Measurements from ENCODE around the gene PIGN.

PIGN gene

DNA sequence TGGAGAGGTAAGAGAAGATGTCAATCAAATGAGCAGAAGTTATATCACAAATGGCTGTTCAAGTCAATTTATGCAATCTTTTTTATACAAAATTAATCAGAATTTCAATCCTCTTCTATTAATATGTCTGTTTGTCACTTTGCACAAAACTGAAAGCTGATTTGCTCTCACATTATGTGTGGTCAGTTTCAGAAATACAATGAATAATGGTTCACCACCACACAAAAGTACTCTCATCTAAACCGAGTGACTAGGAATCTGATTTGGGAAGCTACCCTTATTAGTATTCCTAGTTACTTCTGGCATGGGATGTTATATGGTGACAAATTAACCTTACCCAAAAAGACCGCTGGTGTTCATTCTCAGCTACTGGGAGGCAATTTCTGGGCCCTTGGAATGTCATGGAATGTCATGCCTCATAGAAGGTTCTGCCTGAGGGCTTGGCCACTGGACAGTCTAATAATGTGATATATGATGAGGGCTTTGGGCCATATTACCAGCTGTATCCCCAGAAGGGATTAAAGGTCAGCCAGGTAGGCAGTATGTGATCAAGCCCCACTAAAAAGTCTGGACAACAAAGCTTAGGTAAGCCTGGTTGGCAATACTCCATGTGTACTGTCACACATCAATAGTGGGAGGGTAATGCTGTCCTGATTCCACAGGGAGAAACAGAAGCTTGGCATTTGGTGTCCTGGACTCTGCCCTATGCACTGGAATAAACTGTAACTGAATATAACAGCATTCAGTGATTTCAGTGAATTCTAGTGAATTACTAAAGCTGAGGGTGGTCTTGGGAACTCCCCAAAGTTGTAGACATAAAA lies 113.2 kb downstream of the PIGN start:
- TF ChIP-seq, protein P1, sequence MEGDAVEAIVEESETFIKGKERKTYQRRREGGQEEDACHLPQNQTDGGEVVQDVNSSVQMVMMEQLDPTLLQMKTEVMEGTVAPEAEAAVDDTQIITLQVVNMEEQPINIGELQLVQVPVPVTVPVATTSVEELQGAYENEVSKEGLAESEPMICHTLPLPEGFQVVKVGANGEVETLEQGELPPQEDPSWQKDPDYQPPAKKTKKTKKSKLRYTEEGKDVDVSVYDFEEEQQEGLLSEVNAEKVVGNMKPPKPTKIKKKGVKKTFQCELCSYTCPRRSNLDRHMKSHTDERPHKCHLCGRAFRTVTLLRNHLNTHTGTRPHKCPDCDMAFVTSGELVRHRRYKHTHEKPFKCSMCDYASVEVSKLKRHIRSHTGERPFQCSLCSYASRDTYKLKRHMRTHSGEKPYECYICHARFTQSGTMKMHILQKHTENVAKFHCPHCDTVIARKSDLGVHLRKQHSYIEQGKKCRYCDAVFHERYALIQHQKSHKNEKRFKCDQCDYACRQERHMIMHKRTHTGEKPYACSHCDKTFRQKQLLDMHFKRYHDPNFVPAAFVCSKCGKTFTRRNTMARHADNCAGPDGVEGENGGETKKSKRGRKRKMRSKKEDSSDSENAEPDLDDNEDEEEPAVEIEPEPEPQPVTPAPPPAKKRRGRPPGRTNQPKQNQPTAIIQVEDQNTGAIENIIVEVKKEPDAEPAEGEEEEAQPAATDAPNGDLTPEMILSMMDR (IDR thresholded peaks at IDR 0.05; ENCODE audit: low read depth, low read length), result no peak
- TF ChIP-seq EZH2phosphoT487 (IDR thresholded peaks at IDR 0.05; ENCODE audit: low read depth), result no peak
- H4K20me1 ChIP-seq (ENCODE audit: insufficient read depth, low read length), result no peaks in the 10 kb centered on the region
- H3K27ac ChIP-seq (ENCODE audit: low read length), result no peak overlapping the region
- H3K79me2 ChIP-seq (ENCODE audit: low read length), result no peaks in the 10 kb centered on the region
- no peaks in the 10 kb centered on the region for H3K36me3 ChIP-seq (replicated peaks; ENCODE audit: low read depth, low read length)
- H3K4me3 ChIP-seq (ENCODE audit: low read length), result no peak overlapping the region
- H2AFZ ChIP-seq (ENCODE audit: low read depth, low read length), result no peak overlapping the region
- no peaks in the 10 kb centered on the region for H3K27me3 ChIP-seq (ENCODE audit: low read depth, low read length)
- no peak overlapping the region for H3K4me2 ChIP-seq (ENCODE audit: low read length)
- peaks cover 7% of the 10 kb centered on the region for H3K4me1 ChIP-seq (ENCODE audit: low read length)
- H3K9ac ChIP-seq (ENCODE audit: low read length), result no peak overlapping the region
- H3K9me3 ChIP-seq (ENCODE audit: insufficient read depth, low read length), result no peaks in the 10 kb centered on the region

GRCh38 chr18:62072370-62072769 lies 114.5 kb downstream of the PIGN start:
- Histone ChIP-seq H3K27ac (ENCODE audit: low read length) (no peak overlapping the region), H3K4me1 (ENCODE audit: low read length) (peaks cover 7% of the 10 kb centered on the region), H3K4me3 (ENCODE audit: low read length) (no peak overlapping the region), H3K9me3 (ENCODE audit: insufficient read depth, low read length) (no peaks in the 10 kb centered on the region), H3K36me3 (replicated peaks; ENCODE audit: low read depth, low read length) (no peaks in the 10 kb centered on the region), H3K27me3 (ENCODE audit: low read depth, low read length) (no peaks in the 10 kb centered on the region), H3K79me2 (ENCODE audit: low read length) (no peaks in the 10 kb centered on the region), H4K20me1 (ENCODE audit: insufficient read depth, low read length) (no peaks in the 10 kb centered on the region), H3K4me2 (ENCODE audit: low read length) (no peak overlapping the region), H3K9ac (ENCODE audit: low read length) (no peak overlapping the region), H2AFZ (ENCODE audit: low read depth, low read length) (no peak overlapping the region)
- no peak for TF ChIP-seq EZH2phosphoT487 (IDR thresholded peaks at IDR 0.05; ENCODE audit: low read depth)
- TF ChIP-seq, protein P1 (IDR thresholded peaks at IDR 0.05; ENCODE audit: low read depth, low read length), result no peak

- Histone ChIP-seq H2AFZ (ENCODE audit: low read depth, low read length) (no peak overlapping the region), H3K36me3 (replicated peaks; ENCODE audit: low read depth, low read length) (no peaks in the 10 kb centered on the region), H4K20me1 (ENCODE audit: insufficient read depth, low read length) (no peaks in the 10 kb centered on the region), H3K9me3 (ENCODE audit: insufficient read depth, low read length) (no peaks in the 10 kb centered on the region), H3K4me2 (ENCODE audit: low read length) (no peak overlapping the region), H3K9ac (ENCODE audit: low read length) (no peak overlapping the region), H3K4me3 (ENCODE audit: low read length) (no peak overlapping the region), H3K27ac (ENCODE audit: low read length) (no peak overlapping the region), H3K79me2 (ENCODE audit: low read length) (no peaks in the 10 kb centered on the region), H3K27me3 (ENCODE audit: low read depth, low read length) (no peaks in the 10 kb centered on the region), H3K4me1 (ENCODE audit: low read length) (peaks cover 7% of the 10 kb centered on the region)
- TF ChIP-seq, protein P1 (IDR thresholded peaks at IDR 0.05; ENCODE audit: low read depth, low read length), result no peak
- TF ChIP-seq EZH2phosphoT487 (IDR thresholded peaks at IDR 0.05; ENCODE audit: low read depth), result no peak
Observed at GRCh38 chr18:62071071-62071470, 115.8 kb downstream of the PIGN start.

GRCh38 chr18:62070302-62070701 lies 116.6 kb downstream of the PIGN start:
- Histone ChIP-seq H3K4me2 (ENCODE audit: low read length) (no peak overlapping the region), H3K4me1 (ENCODE audit: low read length) (peaks cover 7% of the 10 kb centered on the region), H3K4me3 (ENCODE audit: low read length) (no peak overlapping the region), H3K79me2 (ENCODE audit: low read length) (no peaks in the 10 kb centered on the region), H3K36me3 (replicated peaks; ENCODE audit: low read depth, low read length) (no peaks in the 10 kb centered on the region), H3K9ac (ENCODE audit: low read length) (no peak overlapping the region), H3K27me3 (ENCODE audit: low read depth, low read length) (no peaks in the 10 kb centered on the region), H3K9me3 (ENCODE audit: insufficient read depth, low read length) (no peaks in the 10 kb centered on the region), H2AFZ (ENCODE audit: low read depth, low read length) (no peak overlapping the region), H4K20me1 (ENCODE audit: insufficient read depth, low read length) (no peaks in the 10 kb centered on the region), H3K27ac (ENCODE audit: low read length) (no peak overlapping the region)
- no peak for TF ChIP-seq EZH2phosphoT487 (IDR thresholded peaks at IDR 0.05; ENCODE audit: low read depth)
- TF ChIP-seq, protein P1 (IDR thresholded peaks at IDR 0.05; ENCODE audit: low read depth, low read length), result no peak
